ENCODE data around the gene NBEAL2. TPM values are rescaled to one million over a fixed set of nuclear protein-coding genes. Genes with fewer than 3 reads are reported as not detected.
A peak's percentile ranks its signal among the peaks of the same experiment; 100 is the strongest.

NBEAL2 gene
- total RNA-seq, 4 donors from 2014 or later = 128 to 297 (median 185) TPM

DNA sequence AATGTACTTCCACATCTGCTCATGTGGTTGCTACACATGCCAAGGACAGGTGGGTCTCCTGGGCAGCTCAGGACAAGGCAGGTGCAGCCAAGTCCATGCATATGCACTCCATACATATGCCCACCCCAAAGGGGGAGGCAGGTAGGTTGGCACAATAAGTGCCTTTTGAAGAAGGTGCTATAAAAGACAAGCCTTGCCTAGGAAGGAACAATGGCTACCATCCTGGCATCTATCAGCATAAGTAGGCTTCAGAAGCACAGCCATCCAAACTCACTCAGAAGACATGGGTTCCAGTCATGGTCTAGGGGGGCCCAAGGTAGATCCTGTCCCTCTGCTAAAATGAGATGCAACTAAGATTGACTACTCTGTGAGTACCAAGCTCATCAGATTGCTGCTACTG, 34.6 kb downstream of the NBEAL2 start:
- H3K36me3 ChIP-seq = peaks cover 7 to 81% (median 21%) of the 10 kb centered on the region in 3 donors
- TF ChIP-seq POLR2A (IDR thresholded peaks at IDR 0.05) = no peak
- TF ChIP-seq, protein P1, sequence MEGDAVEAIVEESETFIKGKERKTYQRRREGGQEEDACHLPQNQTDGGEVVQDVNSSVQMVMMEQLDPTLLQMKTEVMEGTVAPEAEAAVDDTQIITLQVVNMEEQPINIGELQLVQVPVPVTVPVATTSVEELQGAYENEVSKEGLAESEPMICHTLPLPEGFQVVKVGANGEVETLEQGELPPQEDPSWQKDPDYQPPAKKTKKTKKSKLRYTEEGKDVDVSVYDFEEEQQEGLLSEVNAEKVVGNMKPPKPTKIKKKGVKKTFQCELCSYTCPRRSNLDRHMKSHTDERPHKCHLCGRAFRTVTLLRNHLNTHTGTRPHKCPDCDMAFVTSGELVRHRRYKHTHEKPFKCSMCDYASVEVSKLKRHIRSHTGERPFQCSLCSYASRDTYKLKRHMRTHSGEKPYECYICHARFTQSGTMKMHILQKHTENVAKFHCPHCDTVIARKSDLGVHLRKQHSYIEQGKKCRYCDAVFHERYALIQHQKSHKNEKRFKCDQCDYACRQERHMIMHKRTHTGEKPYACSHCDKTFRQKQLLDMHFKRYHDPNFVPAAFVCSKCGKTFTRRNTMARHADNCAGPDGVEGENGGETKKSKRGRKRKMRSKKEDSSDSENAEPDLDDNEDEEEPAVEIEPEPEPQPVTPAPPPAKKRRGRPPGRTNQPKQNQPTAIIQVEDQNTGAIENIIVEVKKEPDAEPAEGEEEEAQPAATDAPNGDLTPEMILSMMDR (IDR thresholded peaks at IDR 0.05) = no peak
- peaks cover under 1 to 36% (median 4%) of the 10 kb centered on the region in 3 donors for H3K4me1 ChIP-seq

DNA sequence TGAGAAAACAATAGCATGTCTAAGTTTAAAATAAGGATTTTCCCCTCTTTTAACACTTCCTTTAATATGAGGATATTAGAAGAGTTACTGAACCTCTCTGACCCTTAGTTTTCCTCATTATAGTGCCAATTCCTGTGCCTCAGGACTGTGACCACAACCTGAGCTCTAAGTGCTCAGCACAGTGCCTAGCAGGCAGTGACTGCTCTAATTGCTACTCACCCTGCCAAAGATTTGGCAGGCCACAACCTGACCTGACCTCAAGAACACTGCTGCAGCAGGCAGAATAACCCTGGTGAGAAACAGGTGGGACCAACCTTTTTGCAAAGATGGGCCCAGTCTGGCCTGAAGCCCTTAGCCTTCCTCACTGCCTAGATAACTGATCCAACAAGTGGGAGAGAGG, 35.7 kb downstream of the NBEAL2 start:
- TF ChIP-seq, protein P1 (IDR thresholded peaks at IDR 0.05) = no peak
- Histone ChIP-seq H3K27me3 (no peaks in the 10 kb centered on the region), H3K4me1 (peaks cover 0 to 35% (median 0%) of the 10 kb centered on the region in 3 donors), H3K27ac (no peak overlapping the region), H3K4me3 (no peak overlapping the region), H3K36me3 (peaks cover 7 to 86% (median 21%) of the 10 kb centered on the region in 3 donors), H3K9me3 (no peaks in the 10 kb centered on the region)
- intact Hi-C loops (cut with DNase I) = no loop called here
- DNase-seq = no peak

More for the DNA sequence above, 34.6 kb downstream of the NBEAL2 start:
- no peak for DNase-seq
- Histone ChIP-seq H3K4me3 (no peak overlapping the region), H3K9me3 (no peaks in the 10 kb centered on the region), H3K27me3 (no peaks in the 10 kb centered on the region), H3K27ac (no peak overlapping the region)
- intact Hi-C loops (cut with DNase I) = no loop called here

DNA sequence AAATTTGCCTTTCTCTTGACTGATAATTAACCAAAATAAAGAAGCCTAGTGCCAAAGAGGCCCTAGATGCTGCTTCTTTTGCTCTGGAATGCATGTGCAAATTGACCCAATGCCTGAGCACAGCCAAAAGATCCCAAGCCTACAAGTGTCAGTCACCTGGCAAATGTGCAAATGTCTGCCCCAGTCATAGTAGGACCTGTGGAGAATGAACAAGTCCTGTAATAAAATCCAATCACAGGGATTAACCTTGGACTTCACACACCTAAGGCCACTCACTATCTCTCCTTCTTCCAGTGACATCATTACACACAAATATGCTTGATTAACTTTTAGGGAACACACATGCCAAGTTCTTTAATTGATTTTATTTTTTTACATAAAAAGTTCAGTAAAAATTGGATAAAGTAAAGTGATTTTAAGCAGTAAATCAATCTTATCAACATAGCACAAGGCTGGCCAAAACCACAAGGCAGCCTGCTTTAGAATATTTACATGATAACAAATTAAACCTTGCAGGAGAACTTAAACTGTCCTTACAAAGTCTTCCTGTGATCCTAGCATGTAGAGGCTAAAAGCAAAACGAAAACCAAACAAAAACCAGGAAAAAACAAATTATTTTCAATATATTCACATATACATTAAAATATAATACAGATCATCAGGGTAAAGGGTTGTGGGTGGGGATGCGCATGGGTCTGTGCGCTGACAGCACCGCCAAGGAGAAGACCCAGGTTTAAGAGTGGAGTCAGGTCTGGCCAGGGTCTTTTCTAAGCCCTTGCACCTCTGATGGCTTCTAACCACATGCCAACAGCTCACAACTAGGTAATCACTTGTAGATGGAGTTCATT, 36.8 kb downstream of the NBEAL2 start:
- Histone ChIP-seq H3K9me3 (no peaks in the 10 kb centered on the region), H3K27ac (peak overlapping the region in 1 of 4 donors; percentile 11), H3K4me3 (no peak overlapping the region), H3K4me1 (peaks cover 0 to 42% (median 0%) of the 10 kb centered on the region in 3 donors), H3K36me3 (peaks cover 7 to 84% (median 21%) of the 10 kb centered on the region in 3 donors), H3K27me3 (no peaks in the 10 kb centered on the region)
- WGBS, 2 donors = 86 to 89% methylated on average over 4 of the region's 4 CpGs
- TF ChIP-seq, protein P1 (IDR thresholded peaks at IDR 0.05) = no peak
- TF ChIP-seq POLR2A (IDR thresholded peaks at IDR 0.05) = no peak
- DNase-seq = no peak
- intact Hi-C loops (cut with DNase I) = no loop called here

DNA sequence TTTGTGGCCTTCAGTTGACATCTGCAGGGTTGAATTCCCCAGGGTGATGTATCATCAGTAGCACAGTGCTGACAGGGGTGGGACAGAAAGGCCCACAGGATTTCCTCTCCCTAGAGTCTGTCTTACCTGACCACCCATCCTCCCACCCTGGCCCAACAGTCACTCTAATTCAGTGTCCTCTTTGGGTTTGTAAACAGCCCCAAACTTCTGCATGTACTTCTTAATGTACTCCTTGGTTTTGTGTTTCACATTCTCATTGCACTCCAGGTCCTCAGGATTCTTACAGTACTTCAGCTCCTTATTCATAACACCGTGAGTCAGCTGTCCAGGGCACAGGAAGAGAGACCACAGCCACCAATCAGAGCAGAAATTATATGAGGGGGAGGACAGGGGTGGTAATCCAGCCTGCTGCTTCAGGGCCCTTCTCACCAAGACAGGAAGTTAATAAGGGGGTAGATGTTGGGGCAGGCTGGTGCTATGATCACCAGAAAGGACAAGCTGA, 37.5 kb downstream of the NBEAL2 start:
- Histone ChIP-seq H3K36me3 (peaks cover 7 to 84% (median 21%) of the 10 kb centered on the region in 3 donors), H3K4me1 (peaks cover 0 to 49% (median 0%) of the 10 kb centered on the region in 3 donors)
- 50 to 60% methylated on average over 1 of the region's 1 CpG for WGBS, 2 donors

More for the DNA sequence above, 37.5 kb downstream of the NBEAL2 start:
- intact Hi-C loops (cut with DNase I) = no loop called here
- Histone ChIP-seq H3K9me3 (no peaks in the 10 kb centered on the region), H3K4me3 (no peak overlapping the region), H3K27me3 (no peaks in the 10 kb centered on the region), H3K27ac (peak overlapping the region in 2 of 4 donors; percentile 1 to 11)
- DNase-seq = no peak
- TF ChIP-seq, protein P1 (IDR thresholded peaks at IDR 0.05) = no peak
- no peak for TF ChIP-seq POLR2A (IDR thresholded peaks at IDR 0.05)
